BJ (cell line): ENCODE measurements around the gene SF3B6. TPM values are rescaled to one million over a fixed set of nuclear protein-coding genes. Genes with fewer than 3 reads are reported as not detected.
A peak's percentile ranks its signal among the peaks of the same experiment; 100 is the strongest.

ENCODE experiments used
- CTCF ChIA-PET: fragments of 350-600 bp; formaldehyde crosslinking; extraction: SDS; loops from one replicate; lab custom pipeline; 2021; ENCODE audit warnings: antibody characterized with exemption, inconsistent platforms; lab: Yijun Ruan, JAX
- POLR2A ChIA-PET: fragments of 300-600 bp; sonication (Branson Sonifier 250); formaldehyde crosslinking; extraction: SDS; loops from one replicate; lab custom pipeline; 2021; ENCODE audit warnings: antibody characterized with exemption; lab: Charles Lee
- DNase-seq: peaks from one replicate; pipeline ENCODE4 v3.0.0-alpha.2; 2011; ENCODE audit warnings: low read depth
- H3K27me3 ChIP-seq: 2 replicates; pipeline ENCODE4 v1.6.0; 2011; ENCODE audit warnings: low read length; ENCODE audit not compliant: control insufficient read depth, insufficient read depth
- H3K36me3 ChIP-seq: 2 replicates; pipeline ENCODE4 v1.5.1; 2011; ENCODE audit warnings: low read length; ENCODE audit not compliant: control insufficient read depth, insufficient read depth
- H3K4me3 ChIP-seq: 2 replicates; pipeline ENCODE4 v1.5.1; 2011; ENCODE audit warnings: low read depth, mild to moderate bottlenecking, control low read depth, low read length
- CTCF ChIP-seq: IDR thresholded peaks from 2 replicates; pipeline ENCODE4 v1.5.1; 2011; ENCODE audit warnings: low read depth, mild to moderate bottlenecking, control low read depth, inconsistent platforms, low read length, moderate library complexity; ENCODE audit not compliant: insufficient read depth
- polyA minus RNA-seq: library from RNA; depleted of rRNA, polyadenylated mRNA; stranded (reverse); fragments of >200 nt; gene quantifications from 2 replicates; pipeline ENCODE4 v1.2.3, GENCODE V29; 2011; rRNA and poly(A)+ RNA removed
- polyA plus RNA-seq: library from polyadenylated mRNA; depleted of rRNA; stranded (reverse); fragments of >200 nt; gene quantifications from 2 replicates; pipeline ENCODE4 v1.2.3, GENCODE V29; 2011; rRNA removed

The SF3B6 gene
- 107 and 199 TPM in 2 replicates for polyA plus RNA-seq
- polyA minus RNA-seq = 13.1 and 17.5 TPM in 2 replicates

GRCh38 chr2:24075915-24076848, at the start of gene SF3B6:
Gene SF3B6 (minus strand): TSS chr2:24076326. CDS start chr2:24076229, 97 bp downstream.
- TF ChIP-seq CTCF = no peak
- ChIA-PET POLR2A (interaction anchor here (0.6 to 0.9 kb wide), 2 partner anchors 8 to 158 kb away, joined by 3 to 19 read pairs; partner anchors contain the start of gene TP53I3), CTCF (interaction anchor here (0.9 to 2.3 kb wide), 3 partner anchors 9 to 251 kb away, joined by 4 to 13 read pairs (median 7); partner anchors contain the start of genes ATAD2B and TP53I3)
- Histone ChIP-seq H3K4me3 (peak within 1 kb of the TSS; percentile 94), H3K36me3 (peaks cover 4% of the 10 kb centered on the region; the same call in 1 of the 2 replicates), H3K27me3 (no peaks in the 10 kb centered on the region)
- DNase-seq = peak; percentile 95

- CTCF ChIA-PET = interaction anchor here (1.0 to 1.5 kb wide), 3 partner anchors 39 to 63 kb away, joined by 3 to 4 read pairs (median 3); partner anchors contain the start of gene TP53I3
These were observed 47.9 kb upstream of the SF3B6 start for GRCh38 chr2:24123922-24124580.

GRCh38 chr2:24123195-24123921, 47.2 kb upstream of the SF3B6 start, which contains the start of the genes FAM228B and PFN4:
Gene FAM228B (plus strand): TSS chr2:24123469. CDS start chr2:24124362, 893 bp downstream.
Gene PFN4 (minus strand): TSS chr2:24123334. CDS start chr2:24122535, 799 bp downstream.
- DNase-seq = no peak
- POLR2A ChIA-PET = no interaction called here
- no peaks in the 10 kb centered on the region for H3K36me3 ChIP-seq

More at GRCh38 chr2:24123922-24124580, 47.9 kb upstream of the SF3B6 start:
- POLR2A ChIA-PET = no interaction called here
- DNase-seq = no peak
- TF ChIP-seq CTCF = no peak
- Histone ChIP-seq H3K27me3 (no peaks in the 10 kb centered on the region), H3K4me3 (peak overlapping the region; percentile 82), H3K36me3 (no peaks in the 10 kb centered on the region)

More at GRCh38 chr2:24123195-24123921, 47.2 kb upstream of the SF3B6 start, which contains the start of the genes FAM228B and PFN4:
- TF ChIP-seq CTCF = no peak
- CTCF ChIA-PET = interaction anchor here (1.0 to 2.5 kb wide), 5 partner anchors 10 to 63 kb away, joined by 3 to 17 read pairs (median 3); partner anchors contain the start of gene TP53I3
- Histone ChIP-seq H3K4me3 (peak within 1 kb of the TSS; percentile 82), H3K27me3 (no peaks in the 10 kb centered on the region)
